NOMO-1 treated with dmso at 0.1 percent for 144 hours (cell line): ENCODE results near the gene AP4B1.
A peak's percentile ranks its signal among the peaks of the same experiment; 100 is the strongest.
"Not testable (repeated sequence)": the region's sequence is repeated elsewhere in the genome, so short reads cannot be mapped to it uniquely, and the experiment has no call there.

ENCODE experiments used
- DNase-seq: peaks from one replicate; lab custom pipeline; 2025; ENCODE audit not compliant: unreplicated experiment; lab: John Stamatoyannopoulos, UW

The AP4B1 gene

DNA sequence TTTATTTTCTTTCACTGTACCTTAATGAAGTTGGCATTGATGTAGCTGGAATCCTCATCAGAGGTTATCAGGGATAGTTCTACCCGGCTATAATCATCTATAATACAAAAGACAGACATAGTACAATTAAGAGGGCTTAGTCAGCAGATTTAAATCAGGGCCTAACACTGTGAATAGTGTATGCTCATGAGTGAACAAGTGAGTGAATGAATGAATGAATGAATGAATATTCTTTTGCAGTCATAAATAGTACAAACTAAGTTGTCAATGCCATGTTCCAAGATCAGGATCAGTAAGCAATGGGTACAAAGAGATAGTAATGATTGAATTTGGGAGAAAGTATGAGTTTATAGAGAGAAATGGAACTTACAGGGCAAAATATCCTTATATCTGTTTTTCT, 45.6 kb downstream of the AP4B1 start:
- no peak for DNase-seq

DNA sequence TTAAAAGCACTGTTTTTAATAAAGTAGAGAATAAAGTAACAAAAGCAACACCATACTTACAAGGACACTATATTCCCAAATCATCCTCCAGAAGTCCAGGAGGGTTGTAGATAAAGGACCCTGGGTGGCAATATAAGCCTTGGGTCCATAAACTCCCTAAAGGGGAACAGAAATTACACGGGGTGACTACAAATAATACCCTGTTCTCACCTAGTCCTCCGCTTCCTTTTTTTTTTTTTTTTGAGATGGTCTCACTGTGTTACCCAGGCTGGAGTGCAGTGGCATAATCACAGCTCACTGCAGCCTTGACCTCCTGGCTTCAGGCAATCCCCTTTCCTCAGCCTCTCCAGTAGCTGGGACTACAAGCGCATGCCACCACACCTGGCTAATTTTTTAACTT, 46.2 kb downstream of the AP4B1 start:
- DNase-seq: peak; percentile 25

DNA sequence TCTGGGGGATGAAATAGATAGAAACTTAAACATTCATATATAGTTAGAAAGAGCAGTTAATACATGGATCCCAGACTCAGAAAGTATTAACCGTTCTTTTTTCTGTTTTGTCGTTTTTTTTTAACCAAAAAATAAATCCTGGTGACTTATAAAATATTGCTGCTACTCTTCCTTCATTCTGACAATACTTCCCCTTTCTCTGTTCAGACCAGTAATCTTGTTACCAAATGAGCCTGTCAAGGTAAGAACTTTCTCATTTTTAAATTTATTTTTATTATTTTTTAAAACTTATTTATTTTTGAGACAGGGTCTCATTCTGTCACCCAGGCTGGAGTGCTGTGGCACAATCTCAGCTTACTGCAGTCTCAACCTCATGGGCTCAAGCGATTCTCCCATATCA, 46.8 kb downstream of the AP4B1 start:
- no peak for DNase-seq

DNA sequence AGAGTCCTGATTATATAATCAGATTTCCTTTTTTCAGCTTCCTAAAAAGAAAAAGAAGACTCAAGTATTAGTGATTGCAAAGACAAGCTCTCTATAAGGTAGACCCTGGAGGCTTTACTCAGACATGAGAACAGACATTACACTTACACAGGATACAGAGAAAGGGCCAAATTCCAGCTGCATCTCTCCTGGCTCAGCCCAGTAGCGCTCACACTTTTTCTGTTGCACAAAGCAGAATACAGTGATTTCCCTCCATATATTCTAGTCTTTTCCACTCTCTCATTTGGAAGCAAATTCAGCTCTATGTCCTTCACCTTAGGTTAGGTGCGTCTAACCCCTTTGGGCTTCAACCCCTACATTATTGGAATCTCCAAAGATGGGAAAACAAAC, 48.2 kb downstream of the AP4B1 start:
- no peak for DNase-seq

- peak; percentile 57 for DNase-seq
Measured at GRCh38 chr1:113855630-113856400, 48.8 kb downstream of the AP4B1 start.

- DNase-seq: no peak
Measured at GRCh38 chr1:113854234-113854633, 50.4 kb downstream of the AP4B1 start.

GRCh38 chr1:113852694-113853093, 51.9 kb downstream of the AP4B1 start:
- DNase-seq: not testable (repeated sequence)

DNA sequence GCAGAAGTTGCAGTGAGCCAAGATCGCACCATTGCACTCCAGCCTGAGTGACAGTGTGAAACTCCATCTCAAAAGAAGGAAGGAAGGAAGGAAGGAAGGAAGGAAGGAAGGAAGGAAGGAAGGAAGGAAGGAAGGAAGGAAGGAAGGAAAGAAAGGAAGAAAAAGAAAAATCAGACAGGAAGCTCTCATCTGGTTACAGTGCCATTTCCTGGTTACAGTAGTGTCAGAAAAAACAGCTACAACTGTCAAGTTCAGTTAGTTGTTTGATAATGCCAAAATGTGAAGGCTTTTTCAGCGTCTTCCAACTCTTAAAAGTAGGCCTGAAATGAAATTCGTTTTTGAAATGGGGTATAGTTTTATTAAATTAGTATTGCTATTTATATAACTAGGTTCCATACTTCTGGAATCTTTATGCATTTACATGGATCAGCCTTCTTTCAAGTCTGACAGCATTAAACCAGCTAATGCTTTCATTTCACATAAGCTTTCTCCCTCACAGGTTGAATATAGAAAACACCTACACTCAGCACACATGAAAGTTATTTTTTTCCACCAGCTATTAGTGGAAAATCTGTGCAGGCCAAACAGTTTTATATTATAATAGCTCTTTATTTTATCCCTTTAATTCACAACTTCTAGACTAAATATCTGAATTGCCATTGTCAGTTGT, 54.3 kb downstream of the AP4B1 start:
- no peak for DNase-seq

DNA sequence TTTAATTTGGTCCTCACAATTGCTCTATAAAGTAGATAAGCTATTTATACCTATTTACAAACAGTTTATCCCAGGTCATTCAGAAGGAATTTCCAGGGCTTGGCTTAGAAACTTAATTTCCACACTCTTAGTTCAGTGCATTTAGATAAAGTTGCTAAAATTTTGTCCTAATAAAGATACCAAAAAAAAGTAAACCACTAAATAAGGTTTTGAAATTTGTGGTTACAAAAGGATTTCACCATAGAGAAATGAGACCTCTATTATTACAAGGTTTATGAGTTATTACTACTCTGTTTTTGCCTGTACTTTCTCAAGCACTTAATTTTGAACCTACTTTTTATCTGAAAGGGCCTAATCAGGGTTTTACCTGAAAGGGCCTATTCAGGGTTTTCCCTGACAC, 55.5 kb downstream of the AP4B1 start:
- DNase-seq: peak; percentile 19

GRCh38 chr1:113846391-113847035, 58.1 kb downstream of the AP4B1 start:
- DNase-seq: no peak
